ENCODE data around the gene LCP2. TPM values are rescaled to one million over a fixed set of nuclear protein-coding genes. Genes with fewer than 3 reads are reported as not detected.

Gene LCP2
- total RNA-seq, 4 donors from 2014 or later: 27.5 to 53.8 (median 47.3) TPM

GRCh38 chr5:170317499-170317898 lies 19.9 kb upstream of the LCP2 start:
- Histone ChIP-seq H3K36me3 (no peaks in the 10 kb centered on the region), H3K27me3 (no peaks in the 10 kb centered on the region), H3K9me3 (no peaks in the 10 kb centered on the region), H3K27ac (no peak overlapping the region), H3K4me3 (no peak overlapping the region), H3K4me1 (peaks cover 0 to 22% (median 14%) of the 10 kb centered on the region in 4 donors)
- no peak for DNase-seq (ENCODE audit: low spot score in 2 of 2)
- WGBS, 2 donors: 95 to 97% methylated on average over 3 of the region's 3 CpGs
- no peak for TF ChIP-seq CTCF (IDR thresholded peaks at IDR 0.05)
- no peak for TF ChIP-seq EP300 (IDR thresholded peaks at IDR 0.05)
- TF ChIP-seq POLR2A (IDR thresholded peaks at IDR 0.05): no peak

GRCh38 chr5:170316937-170317336 lies 19.4 kb upstream of the LCP2 start:
- no peak for DNase-seq (ENCODE audit: low spot score in 2 of 2)
- H3K9me3 ChIP-seq: no peaks in the 10 kb centered on the region
- TF ChIP-seq CTCF (IDR thresholded peaks at IDR 0.05) (no peak), POLR2A (IDR thresholded peaks at IDR 0.05) (no peak), EP300 (IDR thresholded peaks at IDR 0.05) (no peak)
- no peak overlapping the region for H3K4me3 ChIP-seq
- H3K27me3 ChIP-seq: no peaks in the 10 kb centered on the region
- no peaks in the 10 kb centered on the region for H3K36me3 ChIP-seq
- H3K4me1 ChIP-seq: peaks cover 0 to 27% (median 17%) of the 10 kb centered on the region in 4 donors
- H3K27ac ChIP-seq: no peak overlapping the region
- 95 to 98% methylated on average over 4 of the region's 4 CpGs for WGBS, 2 donors

- H3K4me1 ChIP-seq: peaks cover 0 to 42% (median 21%) of the 10 kb centered on the region in 4 donors
- DNase-seq (ENCODE audit: low spot score in 2 of 2): peak; percentile 70 to 84
- WGBS, 2 donors: 8 to 12% methylated on average over 5 of the region's 5 CpGs
These were observed 17.6 kb upstream of the LCP2 start for GRCh38 chr5:170315154-170315553.

GRCh38 chr5:170314541-170315095 lies 17.0 kb upstream of the LCP2 start:
- no peaks in the 10 kb centered on the region for H3K36me3 ChIP-seq
- peak overlapping the region; percentile 70 to 87 (median 79) for H3K27ac ChIP-seq
- 61 to 88% methylated on average over 2 of the region's 2 CpGs for WGBS, 2 donors
- H3K27me3 ChIP-seq: no peaks in the 10 kb centered on the region
- no peak overlapping the region for H3K4me3 ChIP-seq
- peak in 1 of 5 experiments; percentile 4 for TF ChIP-seq CTCF (IDR thresholded peaks at IDR 0.05)
- TF ChIP-seq EP300 (IDR thresholded peaks at IDR 0.05): no peak
- TF ChIP-seq POLR2A (IDR thresholded peaks at IDR 0.05): no peak
- peaks cover 0 to 42% (median 21%) of the 10 kb centered on the region in 4 donors for H3K4me1 ChIP-seq
- DNase-seq (ENCODE audit: low spot score in 2 of 2): no peak
- H3K9me3 ChIP-seq: no peaks in the 10 kb centered on the region

More at GRCh38 chr5:170315154-170315553, 17.6 kb upstream of the LCP2 start:
- H3K36me3 ChIP-seq: no peaks in the 10 kb centered on the region
- no peaks in the 10 kb centered on the region for H3K9me3 ChIP-seq
- H3K27me3 ChIP-seq: no peaks in the 10 kb centered on the region
- TF ChIP-seq CTCF (IDR thresholded peaks at IDR 0.05): no peak
- TF ChIP-seq EP300 (IDR thresholded peaks at IDR 0.05): peak; percentile 80 to 93
- peak overlapping the region; percentile 70 to 87 (median 79) for H3K27ac ChIP-seq
- H3K4me3 ChIP-seq: no peak overlapping the region

- Histone ChIP-seq H3K4me3 (no peak overlapping the region), H3K9me3 (no peaks in the 10 kb centered on the region), H3K36me3 (no peaks in the 10 kb centered on the region), H3K4me1 (peaks cover 0 to 42% (median 21%) of the 10 kb centered on the region in 4 donors), H3K27ac (peak overlapping the region in 3 of 4 donors; percentile 73 to 87 (median 85)), H3K27me3 (no peaks in the 10 kb centered on the region)
- TF ChIP-seq EP300 (IDR thresholded peaks at IDR 0.05) (no peak), POLR2A (IDR thresholded peaks at IDR 0.05) (no peak), CTCF (IDR thresholded peaks at IDR 0.05) (no peak)
- DNase-seq (ENCODE audit: low spot score in 2 of 2): no peak
- WGBS, 2 donors: 88% methylated on average over 2 of the region's 2 CpGs
These were observed 16.2 kb upstream of the LCP2 start for GRCh38 chr5:170313816-170314215.

All from tibial nerve (tissue), 4 donors.